ENCODE results near the gene CDT1.

DNA sequence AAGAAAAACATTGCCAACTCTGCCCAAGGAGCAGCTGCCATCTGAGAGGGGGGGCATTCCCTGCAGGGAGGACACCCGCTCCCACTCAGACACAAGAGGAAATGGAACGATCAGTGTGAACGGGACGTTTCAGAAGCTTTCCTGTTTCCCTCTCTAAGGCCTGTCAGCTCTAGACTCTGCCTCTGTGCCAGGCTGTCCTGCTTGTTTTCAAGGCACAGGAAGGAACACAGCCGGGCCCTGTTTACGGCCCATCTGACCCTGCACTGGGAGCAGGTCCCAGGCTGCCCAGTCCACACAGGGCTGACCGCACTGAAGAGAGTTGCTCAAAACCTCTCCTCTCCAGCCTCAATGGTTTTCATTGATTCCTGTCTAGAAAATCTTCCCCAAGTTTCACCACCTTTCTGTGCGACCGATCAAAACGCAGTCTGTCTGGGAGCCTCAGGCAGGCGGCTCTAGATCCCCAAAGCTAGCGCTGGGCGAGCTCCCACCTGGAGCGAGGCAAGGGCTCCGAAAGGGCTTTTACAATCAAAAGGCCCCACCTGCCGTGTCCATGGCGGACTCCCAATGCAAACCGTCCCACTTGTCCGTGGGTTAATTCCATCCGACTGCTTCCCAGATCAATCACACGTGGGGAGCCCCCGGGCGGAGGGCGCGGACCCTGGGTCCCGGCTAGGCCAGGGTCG lies 20.1 kb upstream of the CDT1 start:
- no peak for TF ChIP-seq EZH2 (IDR thresholded peaks at IDR 0.05)
- no peak for TF ChIP-seq POLR2AphosphoS5 (IDR thresholded peaks at IDR 0.05; ENCODE audit: borderline replicate concordance, low read depth, low read length)
